Astrocyte of the cerebellum (primary cell): ENCODE results near the gene PPP3CA.
"Not testable (repeated sequence)": the region's sequence is repeated elsewhere in the genome, so short reads cannot be mapped to it uniquely, and the experiment has no call there.

Source experiments
- DNase-seq: peaks from one replicate; pipeline ENCODE4 v3.0.0-alpha.2; 2011; ENCODE audit warnings: low read depth
- H3K4me3 ChIP-seq: 2 replicates; pipeline ENCODE4 v1.5.1; 2011; ENCODE audit warnings: mild to moderate bottlenecking, low read depth, low read length, moderate library complexity
- in situ Hi-C: cut with HindIII; loops from 2 replicates; pipeline ENCODE4 v1.10.0; 2017; ENCODE audit warnings: low sequenced_read_pairs
- TF ChIP-seq, protein P1 (sequence below): IDR thresholded peaks from 2 replicates; pipeline ENCODE4 v1.5.1; 2012; ENCODE audit warnings: low read length, low read depth, moderate library complexity, mild to moderate bottlenecking; ENCODE audit errors: missing control alignments

Gene PPP3CA

GRCh38 chr4:101141855-101142254 is 205.5 kb downstream of the PPP3CA start:
- in situ Hi-C loops, result no loop called here
- TF ChIP-seq, protein P1, sequence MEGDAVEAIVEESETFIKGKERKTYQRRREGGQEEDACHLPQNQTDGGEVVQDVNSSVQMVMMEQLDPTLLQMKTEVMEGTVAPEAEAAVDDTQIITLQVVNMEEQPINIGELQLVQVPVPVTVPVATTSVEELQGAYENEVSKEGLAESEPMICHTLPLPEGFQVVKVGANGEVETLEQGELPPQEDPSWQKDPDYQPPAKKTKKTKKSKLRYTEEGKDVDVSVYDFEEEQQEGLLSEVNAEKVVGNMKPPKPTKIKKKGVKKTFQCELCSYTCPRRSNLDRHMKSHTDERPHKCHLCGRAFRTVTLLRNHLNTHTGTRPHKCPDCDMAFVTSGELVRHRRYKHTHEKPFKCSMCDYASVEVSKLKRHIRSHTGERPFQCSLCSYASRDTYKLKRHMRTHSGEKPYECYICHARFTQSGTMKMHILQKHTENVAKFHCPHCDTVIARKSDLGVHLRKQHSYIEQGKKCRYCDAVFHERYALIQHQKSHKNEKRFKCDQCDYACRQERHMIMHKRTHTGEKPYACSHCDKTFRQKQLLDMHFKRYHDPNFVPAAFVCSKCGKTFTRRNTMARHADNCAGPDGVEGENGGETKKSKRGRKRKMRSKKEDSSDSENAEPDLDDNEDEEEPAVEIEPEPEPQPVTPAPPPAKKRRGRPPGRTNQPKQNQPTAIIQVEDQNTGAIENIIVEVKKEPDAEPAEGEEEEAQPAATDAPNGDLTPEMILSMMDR, result no peak
- no peak overlapping the region for H3K4me3 ChIP-seq
- no peak for DNase-seq

DNA sequence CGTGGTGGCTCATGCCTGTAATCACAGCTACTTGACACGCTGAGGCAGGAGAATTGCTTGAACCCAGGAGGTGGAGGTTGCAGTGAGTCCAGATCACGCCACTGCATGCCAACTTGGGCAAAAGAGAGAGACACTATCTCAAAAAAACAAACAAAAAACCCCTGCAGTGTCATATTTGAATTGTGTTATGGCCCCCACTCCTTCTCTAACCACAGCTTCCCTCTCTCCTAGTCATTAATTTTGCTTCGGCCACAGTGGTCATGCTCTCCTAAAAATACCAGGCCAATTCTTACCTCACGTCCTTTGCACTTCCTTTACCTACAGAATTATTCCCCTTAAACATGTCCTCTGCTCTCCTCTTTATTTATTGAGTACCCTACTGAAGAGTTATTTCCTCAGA is 206.1 kb downstream of the PPP3CA start:
- TF ChIP-seq, protein P1, result no peak
- no peak overlapping the region for H3K4me3 ChIP-seq
- in situ Hi-C loops, result no loop called here
- DNase-seq, result no peak

DNA sequence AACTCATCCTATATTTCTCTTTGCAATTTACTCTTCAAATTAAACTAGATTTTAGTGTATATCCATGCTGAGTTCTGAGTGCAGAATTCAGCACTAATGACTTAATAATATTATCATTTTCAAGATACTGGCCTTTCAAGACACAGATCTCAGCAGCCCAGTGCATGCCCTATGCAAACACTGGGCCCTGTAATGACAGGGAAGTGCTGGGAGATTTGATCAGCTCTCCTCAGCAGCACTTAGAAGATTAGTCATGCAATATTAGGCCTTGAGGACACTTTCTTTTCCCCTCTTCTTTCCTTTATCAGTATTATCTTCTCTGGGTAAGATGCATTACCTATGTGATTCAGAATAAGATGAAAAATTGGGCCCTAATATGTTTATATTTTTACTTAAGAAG is 207.1 kb downstream of the PPP3CA start:
- in situ Hi-C loops, result no loop called here
- H3K4me3 ChIP-seq, result no peak overlapping the region
- no peak for DNase-seq
- TF ChIP-seq, protein P1, result no peak

- in situ Hi-C loops, result no loop called here
- DNase-seq, result no peak
- TF ChIP-seq, protein P1, result no peak
- no peak overlapping the region for H3K4me3 ChIP-seq
Measured at GRCh38 chr4:101136373-101137370, 210.7 kb downstream of the PPP3CA start.

- in situ Hi-C loops, result no loop called here
- DNase-seq, result no peak
- no peak overlapping the region for H3K4me3 ChIP-seq
- TF ChIP-seq, protein P1, result no peak
Measured at GRCh38 chr4:101135371-101136010, 211.8 kb downstream of the PPP3CA start.

- in situ Hi-C loops, H3K4me3 ChIP-seq, DNase-seq: not testable (repeated sequence)
Measured at GRCh38 chr4:101131058-101131457, 216.3 kb downstream of the PPP3CA start.

GRCh38 chr4:101128898-101129297 is 218.4 kb downstream of the PPP3CA start:
- H3K4me3 ChIP-seq, in situ Hi-C loops, DNase-seq: not testable (repeated sequence)
